ENCODE measurements around the gene MAPK4.

GRCh38 chr18:50707855-50708469, 148.1 kb downstream of the MAPK4 start:
- TF ChIP-seq CTCF (IDR thresholded peaks at IDR 0.05) (no peak), POLR2AphosphoS5 (IDR thresholded peaks at IDR 0.05) (peak in 1 of 2 donors; percentile 54), POLR2A (IDR thresholded peaks at IDR 0.05) (no peak)

Data from upper lobe of left lung (tissue), 4 donors.